Measurements from ENCODE around the gene VPS4A. TPM values are rescaled to one million over a fixed set of nuclear protein-coding genes. Genes with fewer than 3 reads are reported as not detected.

VPS4A gene
- total and polyA plus RNA-seq, 2 of the 4 experiments (the other 2 are of a cell fraction) = 23.3 to 25.2 TPM

DNA sequence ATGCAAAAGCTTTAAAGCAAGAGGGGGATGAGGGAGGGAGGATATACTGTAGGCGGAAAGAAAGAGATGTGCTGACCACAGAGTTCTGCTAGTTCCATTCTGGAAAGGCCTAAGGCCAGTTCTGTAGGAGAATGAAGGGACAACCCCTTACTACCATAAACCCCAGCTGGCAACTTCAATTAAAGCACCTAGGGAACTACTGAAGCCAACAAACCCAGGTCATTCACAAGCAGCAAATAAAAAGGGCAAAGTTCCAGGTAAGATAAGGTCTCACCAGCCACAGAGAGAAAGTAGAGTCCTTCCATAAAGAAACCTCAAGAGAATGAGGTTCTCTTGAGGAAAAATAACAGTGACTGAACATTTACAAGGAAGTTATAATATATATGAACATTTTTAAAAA, 61.9 kb downstream of the VPS4A start:
- DNase-seq = no peak
- H2AFZ ChIP-seq (replicated peaks; ENCODE audit: low read length, poor library complexity) = no peak overlapping the region
- intact Hi-C loops (cut with micrococcal nuclease) = no loop called here

More for the DNA sequence above, 61.9 kb downstream of the VPS4A start:
- no TSS peak for BruUV-seq (replicated peaks)
- Histone ChIP-seq H2AK5ac (ENCODE audit: low read depth, low read length) (no peak overlapping the region), H2BK120ac (ENCODE audit: low read depth, low read length) (no peak overlapping the region), H2BK20ac (ENCODE audit: low read depth, low read length) (no peak overlapping the region), H3K4me3 (ENCODE audit: insufficient read depth, low read depth, low read length) (no peak overlapping the region), H4K91ac (ENCODE audit: insufficient read depth, low read depth, low read length) (no peak overlapping the region), H3K23ac (ENCODE audit: low read depth, low read length) (no peak overlapping the region), H3K27ac (ENCODE audit: insufficient read depth, low read length) (no peak overlapping the region), H3K4me1 (ENCODE audit: control insufficient read depth, insufficient read depth, low read length) (no peaks in the 10 kb centered on the region), H2BK15ac (ENCODE audit: low read depth, low read length) (no peak overlapping the region), H3K14ac (replicated peaks; ENCODE audit: low read depth, low read length) (no peak overlapping the region), H2AK9ac (replicated peaks; ENCODE audit: low read depth, low read length, poor library complexity) (no peak overlapping the region), H3K56ac (ENCODE audit: extremely low read depth, insufficient read depth, low read length) (no peak overlapping the region), H3K4ac (ENCODE audit: low read depth, low read length) (no peak overlapping the region), H3K18ac (ENCODE audit: low read depth, low read length) (no peak overlapping the region), H4K8ac (ENCODE audit: low read depth in 2 of 2, low read length in 2 of 2) (no peak overlapping the region), H3K9me1 (ENCODE audit: insufficient read depth, low read length) (peaks cover 9% of the 10 kb centered on the region; the same call in 1 of the 2 replicates), H3K79me1 (ENCODE audit: low read depth in 1 of 2, low read length in 2 of 2) (peaks cover 29 to 42% of the 10 kb centered on the region in 2 experiments), H3K4me2 (ENCODE audit: low read depth, low read length) (no peak overlapping the region), H4K5ac (ENCODE audit: low read depth, low read length) (no peak overlapping the region), H3K9me3 (ENCODE audit: control insufficient read depth, insufficient read depth, low read length) (no peaks in the 10 kb centered on the region), H2BK5ac (ENCODE audit: low read depth, low read length, poor library complexity, severe bottlenecking) (no peak overlapping the region), H3K36me3 (ENCODE audit: control insufficient read depth, insufficient read depth, low read length) (peaks cover 27% of the 10 kb centered on the region), H3K27me3 (ENCODE audit: control insufficient read depth, insufficient read depth, low read length) (no peaks in the 10 kb centered on the region), H3K9ac (ENCODE audit: low read depth, low read length) (no peak overlapping the region), H4K20me1 (ENCODE audit: insufficient read depth, low read length) (0 out of 2 replicates have a peak, but pooled peaks cover 5% of the 10 kb centered on the region)
- in situ Hi-C loops (cut with MboI; ENCODE audit: low sequenced_read_pairs) (no loop called here), dilution Hi-C loops (cut with HindIII; ENCODE audit: low sequenced_read_pairs, unreplicated experiment) (no loop called here)
- TF ChIP-seq, protein P1, sequence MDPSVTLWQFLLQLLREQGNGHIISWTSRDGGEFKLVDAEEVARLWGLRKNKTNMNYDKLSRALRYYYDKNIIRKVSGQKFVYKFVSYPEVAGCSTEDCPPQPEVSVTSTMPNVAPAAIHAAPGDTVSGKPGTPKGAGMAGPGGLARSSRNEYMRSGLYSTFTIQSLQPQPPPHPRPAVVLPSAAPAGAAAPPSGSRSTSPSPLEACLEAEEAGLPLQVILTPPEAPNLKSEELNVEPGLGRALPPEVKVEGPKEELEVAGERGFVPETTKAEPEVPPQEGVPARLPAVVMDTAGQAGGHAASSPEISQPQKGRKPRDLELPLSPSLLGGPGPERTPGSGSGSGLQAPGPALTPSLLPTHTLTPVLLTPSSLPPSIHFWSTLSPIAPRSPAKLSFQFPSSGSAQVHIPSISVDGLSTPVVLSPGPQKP (IDR thresholded peaks at IDR 0.05; ENCODE audit: borderline replicate concordance, low read depth, low read length) = no peak
- TF ChIP-seq CEBPB (IDR thresholded peaks at IDR 0.05; ENCODE audit: low read depth, low read length) = no peak
- ChIA-PET POLR2A (ENCODE audit: unreplicated experiment) (no interaction called here), CTCF (interaction anchor here (0.6 kb wide), 1 partner anchor 12 kb away, joined by 3 read pairs; no protein-coding TSS in a partner anchor)
- WGBS, 2 experiments (ENCODE audit: extremely low coverage in 2 of 2, insufficient read length in 1 of 2) = no CpG with 5 or more reads among the region's 1 CpG
- ATAC-seq (ENCODE audit: low read depth) = no peak

Other genes starting within 250 kb of the VPS4A start
- gene HAS3, start 205.7 kb upstream of the VPS4A start, total RNA-seq (2012; rRNA removed) = 0.28 and 0.36 TPM in 2 replicates
- 0.73 and 0.97 TPM in 2 replicates for gene HAS3, start 205.7 kb upstream of the VPS4A start, polyA plus RNA-seq (2012; rRNA removed)
- gene CHTF8, start 178.8 kb upstream of the VPS4A start, total RNA-seq (2012; rRNA removed) = 40.8 and 47.1 TPM in 2 replicates
- 95.6 and 122 TPM in 2 replicates for gene CHTF8, start 178.8 kb upstream of the VPS4A start, polyA plus RNA-seq (2012; rRNA removed)
- gene UTP4, start 178.7 kb upstream of the VPS4A start, total RNA-seq (2012; rRNA removed) = 30.0 and 32.1 TPM in 2 replicates
- 60.3 and 61.8 TPM in 2 replicates for gene UTP4, start 178.7 kb upstream of the VPS4A start, polyA plus RNA-seq (2012; rRNA removed)
- gene SNTB2, start 124.2 kb upstream of the VPS4A start, total RNA-seq (2012; rRNA removed) = 47.5 and 58.0 TPM in 2 replicates
- gene SNTB2, start 124.2 kb upstream of the VPS4A start, polyA plus RNA-seq (2012; rRNA removed) = 23.5 and 24.8 TPM in 2 replicates
- gene PDF, start 19.2 kb downstream of the VPS4A start, total RNA-seq (2012; rRNA removed) = 4.5 and 7.5 TPM in 2 replicates
- 6.4 and 7.6 TPM in 2 replicates for gene PDF, start 19.2 kb downstream of the VPS4A start, polyA plus RNA-seq (2012; rRNA removed)
- gene COG8, start 28.2 kb downstream of the VPS4A start, total RNA-seq (2012; rRNA removed) = 19.4 and 26.2 TPM in 2 replicates
- gene COG8, start 28.2 kb downstream of the VPS4A start, polyA plus RNA-seq (2012; rRNA removed) = 22.8 and 23.4 TPM in 2 replicates
- gene NIP7, start 28.4 kb downstream of the VPS4A start, total RNA-seq (2012; rRNA removed) = 28.3 and 40.5 TPM in 2 replicates
- 10.6 and 14.0 TPM in 2 replicates for gene NIP7, start 28.4 kb downstream of the VPS4A start, polyA plus RNA-seq (2012; rRNA removed)
- not detected in 2 replicates for gene TMED6, start 40.4 kb downstream of the VPS4A start, total RNA-seq (2012; rRNA removed)
- gene TMED6, start 40.4 kb downstream of the VPS4A start, polyA plus RNA-seq (2012; rRNA removed) = 0.10 and 0.20 TPM in 2 replicates
- gene TERF2, start 74.7 kb downstream of the VPS4A start, total RNA-seq (2012; rRNA removed) = 9.0 and 9.2 TPM in 2 replicates
- 13.8 and 15.2 TPM in 2 replicates for gene TERF2, start 74.7 kb downstream of the VPS4A start, polyA plus RNA-seq (2012; rRNA removed)
- gene CYB5B, start 113.3 kb downstream of the VPS4A start, total RNA-seq (2012; rRNA removed) = 102 and 106 TPM in 2 replicates
- gene CYB5B, start 113.3 kb downstream of the VPS4A start, polyA plus RNA-seq (2012; rRNA removed) = 76.1 and 100 TPM in 2 replicates

Measured in IMR-90 (cell line).